Liver (tissue), 2 donors: ENCODE results near the gene MAML3.

ENCODE experiments used
- RAD21 ChIP-seq, 2 donors: IDR thresholded peaks; 2 replicates each; pipeline ENCODE4 v1.6.1; 2016; ENCODE audit warnings: antibody characterized with exemption in 2 of 2, mild to moderate bottlenecking in 2 of 2
- TAF1 ChIP-seq: conservative IDR thresholded peaks from 2 replicates; pipeline ENCODE4 v1.6.1; 2016; ENCODE audit warnings: antibody characterized with exemption, mild to moderate bottlenecking
- TF ChIP-seq, protein P1 (sequence below): IDR thresholded peaks from 2 replicates; pipeline ENCODE4 v1.6.1; 2016; ENCODE audit warnings: antibody characterized with exemption
- donor health status: healthy.

DNA sequence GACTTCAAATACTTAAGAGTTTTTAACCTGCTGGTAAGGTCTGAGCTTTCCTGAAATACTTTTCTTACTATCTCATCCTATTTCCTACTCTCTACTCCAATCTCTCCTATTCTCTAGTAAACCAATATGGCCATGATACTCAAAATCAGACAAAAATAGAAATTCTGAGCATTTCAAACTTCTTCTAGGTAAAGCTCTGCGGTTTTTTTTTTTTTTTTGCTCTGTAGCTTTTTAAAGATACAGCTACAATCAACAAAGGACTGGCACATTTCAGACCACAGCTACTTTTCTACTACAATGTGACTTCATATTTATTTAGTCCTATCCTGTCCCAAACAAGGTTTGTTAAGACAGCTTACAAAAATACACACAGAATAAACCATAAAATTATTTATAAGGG is 31.1 kb downstream of the MAML3 start:
- TF ChIP-seq TAF1 (no peak), RAD21 (IDR thresholded peaks at IDR 0.05) (no peak)
- TF ChIP-seq, protein P1, sequence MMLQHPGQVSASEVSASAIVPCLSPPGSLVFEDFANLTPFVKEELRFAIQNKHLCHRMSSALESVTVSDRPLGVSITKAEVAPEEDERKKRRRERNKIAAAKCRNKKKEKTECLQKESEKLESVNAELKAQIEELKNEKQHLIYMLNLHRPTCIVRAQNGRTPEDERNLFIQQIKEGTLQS = no peak
